Esophagus muscularis mucosa (tissue), 4 donors: ENCODE measurements around the gene SPATA13. TPM values are rescaled to one million over a fixed set of nuclear protein-coding genes. Genes with fewer than 3 reads are reported as not detected.

Experiments
- DNase-seq: peaks from one replicate; pipeline ENCODE4 v3.0.0-alpha.2; 2017; ENCODE audit errors: extremely low spot score
- H3K27ac ChIP-seq, 4 donors: fragments of 200-600 bp; sonication (generic); replicated peaks in 1 of 4; 1 replicate in 3 of 4; 2 replicates in 1 of 4; pipeline ENCODE4 v1.5.1; 2016 to 2019; ENCODE audit warnings: mild to moderate bottlenecking in 1 of 4
- H3K27me3 ChIP-seq, 4 donors: fragments of 200-600 bp; sonication (generic); one replicate each; pipeline versions ENCODE4 v1.5.1 to v1.6.0; 2016 to 2019
- H3K36me3 ChIP-seq, 4 donors: fragments of 200-600 bp; sonication (generic); one replicate each; pipeline ENCODE4 v1.5.1; 2016 to 2019
- H3K4me1 ChIP-seq, 4 donors: fragments of 200-600 bp; sonication (generic); one replicate each; pipeline ENCODE4 v1.5.1; 2016 to 2019
- H3K4me3 ChIP-seq, 4 donors: fragments of 200-600 bp; sonication (generic); 1 replicate in 2 of 4; 2 replicates in 2 of 4; pipeline ENCODE4 v1.5.1; 2016 to 2019; ENCODE audit warnings: mild to moderate bottlenecking in 4 of 4, moderate library complexity in 1 of 4
- H3K9me3 ChIP-seq, 4 donors: fragments of 200-600 bp; sonication (generic); 1 replicate in 3 of 4; 2 replicates in 1 of 4; pipeline ENCODE4 v1.5.1; 2016 to 2019
- CTCF ChIP-seq, 3 experiments: fragments of 200-600 bp in 2 of 3; fragments of 450-650 bp in 1 of 3; sonication (generic) in 2 of 3; IDR thresholded peaks; one replicate each; pipeline ENCODE4 v1.5.1; 2017 to 2019; ENCODE audit warnings: antibody characterized with exemption in 3 of 3, mild to moderate bottlenecking in 2 of 3, moderate library complexity in 1 of 3
- EP300 ChIP-seq: sonication (generic); formaldehyde crosslinking; IDR thresholded peaks from one replicate; pipeline ENCODE4 v1.6.1; 2017; ENCODE audit warnings: antibody characterized with exemption
- POLR2A ChIP-seq: fragments of 450-650 bp; IDR thresholded peaks from one replicate; pipeline ENCODE4 v1.6.1; 2017; ENCODE audit warnings: antibody characterized with exemption, moderate library complexity, mild to moderate bottlenecking, low read depth
- POLR2AphosphoS5 ChIP-seq, 2 donors: sonication (generic); formaldehyde crosslinking; IDR thresholded peaks; one replicate each; pipeline ENCODE4 v1.6.1; 2017; ENCODE audit warnings: antibody characterized with exemption in 2 of 2
- WGBS: methylation state at CpG from one replicate; pipeline ENCODE4 v1.1.5; 2018; 5-methylcytosine and 5-hydroxymethylcytosine counted together
- intact Hi-C: fragments of 100-400 bp; cut with DNase I; formaldehyde crosslinking; loops from one replicate; pipeline ENCODE4 v1.15.1; 2023
- total RNA-seq, 4 donors: library from RNA; depleted of rRNA; stranded (reverse); fragments of >200 nt; gene quantifications; one replicate each; pipeline versions ENCODE4 v1.1.0 to v1.2.1, GENCODE V29; 2016

The SPATA13 gene
- total RNA-seq, 4 donors from 2014 or later = 9.1 to 21.6 (median 17.1) TPM

- H3K27ac ChIP-seq = peak overlapping the region in 1 of 4 donors; percentile 34
- no peak overlapping the region for H3K4me3 ChIP-seq
- TF ChIP-seq POLR2A (no peak), EP300 (no peak), POLR2AphosphoS5 (IDR thresholded peaks at IDR 0.05) (no peak), CTCF (IDR thresholded peaks at IDR 0.05) (no peak)
- H3K9me3 ChIP-seq = no peaks in the 10 kb centered on the region
- no peak for DNase-seq
- no peaks in the 10 kb centered on the region for H3K27me3 ChIP-seq
- H3K36me3 ChIP-seq = no peaks in the 10 kb centered on the region
- peaks cover 9 to 21% (median 18%) of the 10 kb centered on the region in 4 donors for H3K4me1 ChIP-seq
- intact Hi-C loops = no loop called here
- 63% methylated on average over 7 of the region's 7 CpGs for WGBS
Measured at GRCh38 chr13:24207841-24208667, 47.5 kb downstream of the SPATA13 start.

DNA sequence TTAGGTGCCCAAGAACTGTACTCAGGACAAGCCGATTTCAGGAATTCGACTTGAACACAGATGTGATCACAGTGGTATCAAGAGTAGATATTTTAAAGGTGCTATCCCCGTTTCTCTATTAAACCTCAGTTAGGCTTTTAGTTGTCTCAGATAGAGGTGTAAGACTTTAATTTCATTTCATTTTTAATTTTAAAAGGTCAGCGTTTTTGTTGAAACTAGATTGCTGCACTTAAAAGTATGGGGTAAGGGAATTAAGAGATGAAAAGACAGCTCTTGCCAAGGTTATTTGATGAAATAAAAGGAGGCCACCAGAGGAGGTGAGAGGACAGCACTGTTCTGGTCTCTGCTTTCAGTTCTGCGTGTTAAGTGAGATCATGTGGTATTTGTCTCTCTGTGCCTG is 48.6 kb downstream of the SPATA13 start:
- H3K4me3 ChIP-seq = no peak overlapping the region
- H3K27ac ChIP-seq = no peak overlapping the region
- 86% methylated on average over 5 of the region's 5 CpGs for WGBS
- no peaks in the 10 kb centered on the region for H3K9me3 ChIP-seq
- H3K27me3 ChIP-seq = no peaks in the 10 kb centered on the region
- intact Hi-C loops = no loop called here
- H3K36me3 ChIP-seq = no peaks in the 10 kb centered on the region
- TF ChIP-seq EP300 (no peak), POLR2AphosphoS5 (IDR thresholded peaks at IDR 0.05) (no peak)
- DNase-seq = no peak
- peaks cover 6 to 10% (median 9%) of the 10 kb centered on the region in 4 donors for H3K4me1 ChIP-seq

GRCh38 chr13:24212254-24212653 is 51.7 kb downstream of the SPATA13 start:
- Histone ChIP-seq H3K27ac (no peak overlapping the region), H3K4me3 (no peak overlapping the region), H3K4me1 (peaks cover 14 to 27% (median 26%) of the 10 kb centered on the region in 4 donors), H3K36me3 (no peaks in the 10 kb centered on the region), H3K27me3 (no peaks in the 10 kb centered on the region), H3K9me3 (no peaks in the 10 kb centered on the region)
- 81% methylated on average over 5 of the region's 5 CpGs for WGBS
- no peak for DNase-seq
- TF ChIP-seq POLR2A (no peak), EP300 (no peak), CTCF (IDR thresholded peaks at IDR 0.05) (no peak), POLR2AphosphoS5 (IDR thresholded peaks at IDR 0.05) (no peak)
- intact Hi-C loops = loop anchor here (5.0 kb wide), 1 partner anchor 50 kb away; the partner anchor contains the start of gene SPATA13

DNA sequence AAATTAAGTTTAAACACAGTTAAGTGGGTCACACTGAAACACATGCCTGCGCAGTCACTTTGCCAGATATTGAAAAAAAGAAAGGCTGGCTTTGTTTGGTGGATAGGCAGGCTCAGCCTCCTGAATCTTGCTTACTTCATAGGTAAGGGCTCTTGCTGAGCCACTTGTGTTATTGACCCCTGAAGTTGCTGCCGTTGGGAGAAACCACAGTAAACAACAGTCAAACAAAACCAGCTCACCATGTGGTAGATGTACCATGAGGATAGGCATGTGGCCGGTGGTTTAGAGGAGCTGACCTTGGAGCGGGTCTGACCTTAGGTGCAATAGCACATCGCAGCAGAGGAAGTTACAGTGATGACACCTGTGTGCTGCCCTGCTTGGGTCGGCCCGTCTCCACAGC is 52.2 kb downstream of the SPATA13 start:
- H3K9me3 ChIP-seq = no peaks in the 10 kb centered on the region
- H3K27ac ChIP-seq = no peak overlapping the region
- WGBS = 85% methylated on average over 7 of the region's 7 CpGs
- H3K27me3 ChIP-seq = no peaks in the 10 kb centered on the region
- intact Hi-C loops = loop anchor here (5.0 kb wide), 1 partner anchor 50 kb away; the partner anchor contains the start of gene SPATA13
- TF ChIP-seq POLR2A (no peak), POLR2AphosphoS5 (IDR thresholded peaks at IDR 0.05) (no peak), EP300 (no peak), CTCF (IDR thresholded peaks at IDR 0.05) (no peak)
- DNase-seq = no peak
- H3K4me3 ChIP-seq = no peak overlapping the region
- H3K36me3 ChIP-seq = no peaks in the 10 kb centered on the region
- H3K4me1 ChIP-seq = peaks cover 12 to 31% (median 29%) of the 10 kb centered on the region in 4 donors

- Histone ChIP-seq H3K4me1 (peaks cover 13 to 37% (median 29%) of the 10 kb centered on the region in 4 donors), H3K27me3 (no peaks in the 10 kb centered on the region), H3K36me3 (no peaks in the 10 kb centered on the region), H3K27ac (no peak overlapping the region), H3K4me3 (no peak overlapping the region), H3K9me3 (no peaks in the 10 kb centered on the region)
- intact Hi-C loops = loop anchor here (5.0 kb wide), 1 partner anchor 52 kb away; the partner anchor contains the start of gene SPATA13
- 73% methylated on average over 3 of the region's 3 CpGs for WGBS
- TF ChIP-seq POLR2AphosphoS5 (IDR thresholded peaks at IDR 0.05) = no peak
- DNase-seq = no peak
Measured at GRCh38 chr13:24213932-24214331, 53.4 kb downstream of the SPATA13 start.
